ENCODE measurements around the gene GTF3C5.
"Not testable (repeated sequence)": the region's sequence is repeated elsewhere in the genome, so short reads cannot be mapped to it uniquely, and the experiment has no call there.

GTF3C5 gene

DNA sequence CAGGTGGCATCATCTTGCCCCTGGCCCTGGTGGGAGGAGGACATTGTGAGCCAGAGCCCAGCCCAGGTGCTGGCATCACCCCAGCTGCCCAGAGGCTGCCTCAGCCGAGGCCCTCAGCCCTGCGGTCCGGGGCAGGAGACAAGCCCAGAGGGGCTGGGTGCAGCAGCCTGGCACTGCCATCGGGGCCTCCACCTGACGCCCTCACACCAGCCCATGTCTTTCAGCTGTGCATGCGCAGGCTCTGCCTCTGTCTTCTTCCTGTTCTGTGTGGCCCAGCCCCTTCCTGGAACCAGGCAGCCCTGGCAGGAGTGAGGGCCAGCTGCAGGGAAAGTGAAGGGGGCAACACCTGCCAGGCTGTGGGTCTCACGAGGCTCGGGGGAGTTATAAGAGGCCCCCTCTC, 26.2 kb downstream of the GTF3C5 start:
- peak; percentile 32 for DNase-seq

DNA sequence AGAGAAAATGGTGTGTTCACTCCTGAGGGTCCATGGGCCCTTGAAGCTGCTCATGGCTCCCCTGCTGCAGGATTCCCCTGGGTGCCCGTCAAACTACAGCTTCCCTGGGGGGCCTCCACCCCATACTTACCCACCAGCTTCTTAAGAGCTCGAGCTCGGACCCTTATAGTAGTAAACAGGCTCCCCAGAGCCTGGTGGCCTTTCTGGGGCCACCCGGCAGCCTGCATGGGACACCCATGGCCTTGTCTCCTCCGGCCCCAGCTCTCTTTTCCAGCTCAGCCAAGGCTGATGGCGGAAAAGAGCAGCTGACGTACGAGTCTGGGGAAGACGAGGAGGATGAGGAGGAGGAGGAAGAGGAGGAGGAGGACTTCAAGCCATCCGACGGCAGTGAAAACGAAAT, 26.8 kb downstream of the GTF3C5 start:
- DNase-seq: no peak

DNA sequence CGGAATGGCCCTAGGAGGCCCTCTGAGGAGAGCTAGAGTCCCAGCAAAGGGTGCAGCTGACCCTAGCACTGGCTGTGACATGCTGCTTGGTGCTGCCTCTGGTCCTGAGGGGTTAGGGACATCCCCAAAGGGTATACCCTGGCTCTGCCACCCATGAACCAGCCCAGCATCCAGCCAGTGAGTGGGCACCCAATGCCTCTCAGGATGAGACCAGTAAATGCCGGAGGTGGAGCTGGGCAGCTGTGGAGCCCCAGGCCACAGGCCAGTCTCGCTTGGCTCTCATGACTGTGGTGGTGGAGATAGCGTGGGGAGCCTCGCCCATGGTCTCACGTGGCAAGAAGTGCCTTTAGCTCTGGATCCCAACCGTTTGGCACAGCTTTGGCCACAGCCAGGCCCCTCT, 27.3 kb downstream of the GTF3C5 start:
- DNase-seq: no peak

DNA sequence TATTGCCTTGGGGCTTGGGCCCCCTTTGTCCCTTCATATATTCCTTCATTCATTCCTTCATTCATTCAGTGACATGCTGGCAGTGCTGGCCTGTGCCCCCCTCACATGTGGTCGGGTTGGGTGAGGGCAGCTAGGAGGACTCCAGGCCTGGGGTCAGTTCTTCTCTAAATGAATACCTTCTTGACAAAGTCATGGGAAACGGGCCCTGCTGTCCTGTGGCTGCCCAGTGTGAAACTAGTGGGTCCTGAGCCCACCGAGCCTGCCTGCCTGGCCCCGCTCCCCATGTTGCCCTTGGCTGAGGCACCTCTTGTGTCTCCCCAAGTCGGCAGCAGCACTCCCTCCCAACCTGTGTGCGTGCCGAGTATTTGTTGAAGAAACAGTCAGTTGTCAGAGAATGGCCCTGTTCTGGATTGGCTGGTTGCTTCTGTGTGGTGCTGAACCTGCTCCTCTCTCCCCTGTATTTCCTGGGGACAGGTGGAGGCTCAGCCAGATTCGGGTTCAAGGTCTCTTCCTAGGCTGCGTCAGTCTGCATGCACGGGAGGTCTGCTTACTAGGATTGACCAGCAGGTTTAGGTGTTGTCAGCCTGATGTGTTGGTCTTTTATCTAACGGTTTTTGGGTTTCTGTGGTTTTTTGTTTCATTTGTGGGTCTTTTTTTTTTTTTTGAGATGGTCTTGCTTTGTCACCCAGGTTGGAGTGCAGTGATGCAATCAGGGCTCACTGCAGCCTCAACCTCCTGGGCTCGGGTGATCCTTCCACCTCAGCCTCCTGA, 27.9 kb downstream of the GTF3C5 start:
- DNase-seq: peak; percentile 60

DNA sequence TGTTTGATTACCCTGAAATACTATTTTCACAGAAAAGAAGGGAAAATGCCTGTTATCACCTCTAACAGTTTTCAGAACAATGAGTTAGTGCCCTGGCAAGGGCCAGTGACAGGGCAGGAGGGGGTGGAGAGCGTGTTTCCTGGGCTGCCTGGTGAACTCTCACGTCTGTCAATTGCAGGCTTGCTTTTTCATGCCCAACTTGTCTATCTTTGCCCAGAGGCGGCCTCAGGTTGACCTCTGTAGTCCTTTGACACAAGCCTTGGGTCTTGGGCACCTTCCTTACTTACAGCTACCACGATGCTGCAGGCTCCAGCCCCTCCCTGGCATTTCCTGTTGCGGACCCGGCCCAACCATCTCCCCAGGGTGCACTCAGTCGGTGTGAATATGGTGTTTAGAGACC, 28.8 kb downstream of the GTF3C5 start:
- no peak for DNase-seq

DNA sequence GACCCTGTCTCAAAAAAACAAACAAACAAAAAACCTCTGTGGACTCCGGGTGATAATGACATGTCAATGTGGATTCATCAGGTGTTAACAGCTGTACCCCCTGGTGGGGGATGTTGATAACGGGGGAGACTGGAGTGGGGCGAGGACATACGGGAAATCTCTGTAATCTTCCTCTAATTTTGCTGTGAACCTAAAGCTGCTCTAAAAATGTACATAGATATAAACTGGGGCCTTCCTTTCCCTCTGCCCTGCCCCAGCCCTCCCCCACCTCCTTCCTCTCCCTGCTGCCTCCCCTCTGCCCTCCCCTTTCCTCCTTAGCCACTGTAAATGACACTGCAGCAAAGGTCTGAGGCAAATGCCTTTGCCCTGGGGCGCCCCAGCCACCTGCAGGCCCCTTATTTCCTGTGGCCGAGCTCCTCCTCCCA, 29.6 kb downstream of the GTF3C5 start:
- peak; percentile 5 for DNase-seq

DNA sequence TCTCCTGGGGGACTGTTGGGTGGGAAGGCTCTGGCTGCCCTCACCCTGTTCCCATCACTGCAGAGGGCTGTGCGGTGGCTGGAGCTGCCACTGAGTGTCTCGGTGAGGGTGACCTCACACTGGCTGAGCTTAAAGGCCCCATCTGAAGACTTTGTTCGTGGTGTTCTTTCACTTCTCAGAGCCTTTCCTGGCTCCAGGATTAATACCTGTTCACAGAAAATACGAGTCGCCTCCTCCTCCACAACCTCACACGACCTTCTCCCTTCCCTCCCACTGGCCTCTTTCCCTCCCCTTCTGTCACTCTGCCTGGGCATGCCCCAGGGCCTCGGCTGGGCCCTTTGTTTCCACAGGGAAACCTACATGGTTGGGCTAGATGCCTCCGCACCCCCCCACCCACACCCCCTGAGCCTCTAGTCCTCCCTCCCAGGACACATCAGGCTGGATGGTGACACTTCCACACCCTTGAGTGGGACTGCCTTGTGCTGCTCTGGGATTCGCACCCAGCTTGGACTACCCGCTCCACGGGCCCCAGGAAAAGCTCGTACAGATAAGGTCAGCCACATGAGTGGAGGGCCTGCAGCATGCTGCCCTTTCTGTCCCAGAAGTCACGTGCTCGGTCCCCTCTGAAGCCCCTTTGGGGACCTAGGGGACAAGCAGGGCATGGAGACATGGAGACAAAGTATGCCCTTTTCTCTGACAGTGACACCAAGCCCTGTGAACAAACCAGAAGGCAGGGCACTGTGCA, 30.4 kb downstream of the GTF3C5 start:
- not testable (repeated sequence) for DNase-seq

DNA sequence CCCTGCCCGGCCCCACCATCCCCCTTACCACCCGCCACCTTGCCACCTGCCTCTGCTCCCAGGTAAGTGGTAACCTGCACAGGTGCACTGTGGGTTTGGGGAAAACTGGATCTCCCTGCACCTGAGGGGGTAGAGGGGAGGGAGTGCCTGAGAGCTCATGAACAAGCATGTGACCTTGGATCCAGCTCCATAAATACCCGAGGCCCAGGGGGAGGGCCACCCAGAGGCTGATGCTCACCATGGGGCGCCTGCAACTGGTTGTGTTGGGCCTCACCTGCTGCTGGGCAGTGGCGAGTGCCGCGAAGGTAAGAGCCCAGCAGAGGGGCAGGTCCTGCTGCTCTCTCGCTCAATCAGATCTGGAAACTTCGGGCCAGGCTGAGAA, 31.0 kb downstream of the GTF3C5 start, which contains the start of gene CEL:
Gene CEL, plus strand, starts transcription at position 218 of the 382 bp plus-strand sequence. Its CDS starts 22 bp downstream, at position 240.
- DNase-seq: not testable (repeated sequence)

DNA sequence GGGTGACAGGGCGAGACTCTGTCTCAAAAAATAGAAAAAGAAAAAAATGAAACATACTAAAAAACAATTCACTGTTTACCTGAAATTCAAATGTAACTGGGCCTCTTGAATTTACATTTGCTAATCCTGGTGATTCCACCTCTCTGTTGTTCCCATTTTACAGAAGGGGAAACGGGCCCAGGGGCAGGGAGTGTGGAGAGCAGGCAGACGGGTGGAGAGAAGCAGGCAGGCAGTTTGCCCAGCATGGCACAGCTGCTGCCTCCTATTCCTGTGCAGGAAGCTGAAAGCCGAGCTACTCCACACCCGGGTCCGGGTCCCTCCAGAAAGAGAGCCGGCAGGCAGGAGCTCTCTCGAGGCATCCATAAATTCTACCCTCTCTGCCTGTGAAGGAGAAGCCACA, 31.8 kb downstream of the GTF3C5 start:
- DNase-seq: not testable (repeated sequence)

DNA sequence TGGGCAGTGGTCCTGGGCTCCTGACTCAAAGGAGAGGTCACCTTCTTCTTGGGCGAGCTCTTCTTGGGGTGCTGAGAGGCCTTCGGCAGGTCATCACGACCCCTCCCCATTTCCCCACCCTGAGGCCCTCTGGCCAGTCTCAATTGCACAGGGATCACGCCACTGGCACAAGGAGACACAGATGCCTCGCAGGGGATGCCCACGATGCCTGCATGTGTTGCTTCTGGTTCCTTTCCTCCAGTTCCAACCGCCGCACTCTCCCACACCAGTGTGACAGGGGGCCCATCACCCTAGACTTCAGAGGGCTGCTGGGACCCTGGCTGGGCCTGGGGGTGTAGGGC, 32.3 kb downstream of the GTF3C5 start:
- DNase-seq: no peak

DNA sequence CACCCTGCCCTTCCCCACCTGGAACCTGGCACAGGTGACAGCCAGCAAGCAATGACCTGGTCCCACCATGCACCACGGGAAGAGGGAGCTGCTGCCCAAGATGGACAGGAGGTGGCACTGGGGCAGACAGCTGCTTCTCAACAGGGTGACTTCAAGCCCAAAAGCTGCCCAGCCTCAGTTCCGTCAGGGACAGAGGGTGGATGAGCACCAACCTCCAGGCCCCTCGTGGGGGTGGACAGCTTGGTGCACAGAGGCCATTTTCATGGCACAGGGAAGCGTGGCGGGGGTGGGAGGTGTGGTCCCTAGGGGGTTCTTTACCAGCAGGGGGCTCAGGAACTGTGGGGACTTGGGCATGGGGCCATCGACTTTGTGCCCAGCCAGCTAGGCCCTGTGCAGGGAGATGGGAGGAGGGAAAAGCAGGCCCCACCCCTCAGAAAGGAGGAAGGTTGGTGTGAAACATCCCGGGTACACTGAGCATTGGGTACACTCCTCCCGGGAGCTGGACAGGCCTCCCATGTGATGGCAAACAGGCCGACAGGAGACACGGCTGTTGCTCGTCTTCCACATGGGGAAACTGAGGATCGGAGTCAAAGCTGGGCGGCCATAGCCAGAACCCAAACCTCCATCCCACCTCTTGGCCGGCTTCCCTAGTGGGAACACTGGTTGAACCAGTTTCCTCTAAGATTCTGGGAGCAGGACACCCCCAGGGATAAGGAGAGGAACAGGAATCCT, 32.9 kb downstream of the GTF3C5 start:
- DNase-seq: no peak

DNA sequence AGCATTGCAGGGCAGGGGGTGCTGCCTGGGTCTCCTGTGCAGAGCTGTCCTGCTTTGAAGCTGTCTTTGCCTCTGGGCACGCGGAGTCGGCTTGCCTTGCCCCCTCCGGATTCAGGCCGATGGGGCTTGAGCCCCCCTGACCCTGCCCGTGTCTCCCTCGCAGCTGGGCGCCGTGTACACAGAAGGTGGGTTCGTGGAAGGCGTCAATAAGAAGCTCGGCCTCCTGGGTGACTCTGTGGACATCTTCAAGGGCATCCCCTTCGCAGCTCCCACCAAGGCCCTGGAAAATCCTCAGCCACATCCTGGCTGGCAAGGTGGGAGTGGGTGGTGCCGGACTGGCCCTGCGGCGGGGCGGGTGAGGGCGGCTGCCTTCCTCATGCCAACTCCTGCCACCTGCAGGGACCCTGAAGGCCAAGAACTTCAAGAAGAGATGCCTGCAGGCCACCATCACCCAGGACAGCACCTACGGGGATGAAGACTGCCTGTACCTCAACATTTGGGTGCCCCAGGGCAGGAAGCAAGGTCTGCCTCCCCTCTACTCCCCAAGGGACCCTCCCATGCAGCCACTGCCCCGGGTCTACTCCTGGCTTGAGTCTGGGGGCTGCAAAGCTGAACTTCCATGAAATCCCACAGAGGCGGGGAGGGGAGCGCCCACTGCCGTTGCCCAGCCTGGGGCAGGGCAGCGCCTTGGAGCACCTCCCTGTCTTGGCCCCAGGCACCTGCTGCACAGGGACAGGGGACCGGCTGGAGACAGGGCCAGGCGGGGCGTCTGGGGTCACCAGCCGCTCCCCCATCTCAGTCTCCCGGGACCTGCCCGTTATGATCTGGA, 33.7 kb downstream of the GTF3C5 start:
- DNase-seq: no peak

DNA sequence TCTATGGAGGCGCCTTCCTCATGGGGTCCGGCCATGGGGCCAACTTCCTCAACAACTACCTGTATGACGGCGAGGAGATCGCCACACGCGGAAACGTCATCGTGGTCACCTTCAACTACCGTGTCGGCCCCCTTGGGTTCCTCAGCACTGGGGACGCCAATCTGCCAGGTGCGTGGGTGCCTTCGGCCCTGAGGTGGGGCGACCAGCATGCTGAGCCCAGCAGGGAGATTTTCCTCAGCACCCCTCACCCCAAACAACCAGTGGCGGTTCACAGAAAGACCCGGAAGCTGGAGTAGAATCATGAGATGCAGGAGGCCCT, 34.2 kb downstream of the GTF3C5 start:
- no peak for DNase-seq

DNA sequence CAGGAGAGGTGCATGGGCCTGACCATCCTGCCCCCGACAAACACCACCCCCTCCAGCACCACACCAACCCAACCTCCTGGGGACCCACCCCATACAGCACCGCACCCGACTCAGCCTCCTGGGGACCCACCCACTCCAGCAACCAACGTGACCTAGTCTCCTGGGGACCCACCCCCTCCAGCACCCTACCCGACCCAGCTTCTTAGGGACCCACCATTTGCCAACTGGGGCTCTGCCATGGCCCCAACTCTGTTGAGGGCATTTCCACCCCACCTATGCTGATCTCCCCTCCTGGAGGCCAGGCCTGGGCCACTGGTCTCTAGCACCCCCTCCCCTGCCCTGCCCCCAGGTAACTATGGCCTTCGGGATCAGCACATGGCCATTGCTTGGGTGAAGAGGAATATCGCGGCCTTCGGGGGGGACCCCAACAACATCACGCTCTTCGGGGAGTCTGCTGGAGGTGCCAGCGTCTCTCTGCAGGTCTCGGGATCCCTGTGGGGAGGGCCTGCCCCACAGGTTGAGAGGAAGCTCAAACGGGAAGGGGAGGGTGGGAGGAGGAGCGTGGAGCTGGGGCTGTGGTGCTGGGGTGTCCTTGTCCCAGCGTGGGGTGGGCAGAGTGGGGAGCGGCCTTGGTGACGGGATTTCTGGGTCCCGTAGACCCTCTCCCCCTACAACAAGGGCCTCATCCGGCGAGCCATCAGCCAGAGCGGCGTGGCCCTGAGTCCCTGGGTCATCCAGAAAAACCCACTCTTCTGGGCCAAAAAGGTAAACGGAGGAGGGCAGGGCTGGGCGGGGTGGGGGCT, 35.6 kb downstream of the GTF3C5 start:
- no peak for DNase-seq

DNA sequence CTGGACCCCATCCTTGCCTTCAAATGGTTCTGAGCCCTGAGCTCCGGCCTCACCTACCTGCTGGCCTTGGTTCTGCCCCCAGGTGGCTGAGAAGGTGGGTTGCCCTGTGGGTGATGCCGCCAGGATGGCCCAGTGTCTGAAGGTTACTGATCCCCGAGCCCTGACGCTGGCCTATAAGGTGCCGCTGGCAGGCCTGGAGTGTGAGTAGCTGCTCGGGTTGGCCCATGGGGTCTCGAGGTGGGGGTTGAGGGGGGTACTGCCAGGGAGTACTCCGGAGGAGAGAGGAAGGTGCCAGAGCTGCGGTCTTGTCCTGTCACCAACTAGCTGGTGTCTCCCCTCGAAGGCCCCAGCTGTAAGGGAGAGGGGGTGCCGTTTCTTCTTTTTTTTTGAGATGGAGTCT, 36.2 kb downstream of the GTF3C5 start:
- DNase-seq: no peak

DNA sequence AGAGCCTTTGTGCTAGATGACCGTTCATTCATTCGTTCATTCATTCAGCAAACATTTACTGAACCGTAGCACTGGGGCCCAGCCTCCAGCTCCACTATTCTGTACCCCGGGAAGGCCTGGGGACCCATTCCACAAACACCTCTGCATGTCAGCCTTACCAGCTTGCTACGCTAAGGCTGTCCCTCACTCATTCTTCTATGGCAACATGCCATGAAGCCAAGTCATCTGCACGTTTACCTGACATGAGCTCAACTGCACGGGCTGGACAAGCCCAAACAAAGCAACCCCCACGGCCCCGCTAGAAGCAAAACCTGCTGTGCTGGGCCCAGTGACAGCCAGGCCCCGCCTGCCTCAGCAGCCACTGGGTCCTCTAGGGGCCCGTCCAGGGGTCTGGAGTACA, 37.0 kb downstream of the GTF3C5 start:
- no peak for DNase-seq

DNA sequence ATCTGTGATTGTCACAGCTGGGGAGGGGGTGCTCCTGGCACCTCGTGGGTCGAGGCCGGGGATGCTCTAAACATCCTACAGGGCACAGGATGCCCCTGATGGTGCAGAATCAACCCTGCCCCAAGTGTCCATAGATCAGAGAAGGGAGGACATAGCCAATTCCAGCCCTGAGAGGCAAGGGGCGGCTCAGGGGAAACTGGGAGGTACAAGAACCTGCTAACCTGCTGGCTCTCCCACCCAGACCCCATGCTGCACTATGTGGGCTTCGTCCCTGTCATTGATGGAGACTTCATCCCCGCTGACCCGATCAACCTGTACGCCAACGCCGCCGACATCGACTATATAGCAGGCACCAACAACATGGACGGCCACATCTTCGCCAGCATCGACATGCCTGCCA, 37.6 kb downstream of the GTF3C5 start:
- DNase-seq: not testable (repeated sequence)

DNA sequence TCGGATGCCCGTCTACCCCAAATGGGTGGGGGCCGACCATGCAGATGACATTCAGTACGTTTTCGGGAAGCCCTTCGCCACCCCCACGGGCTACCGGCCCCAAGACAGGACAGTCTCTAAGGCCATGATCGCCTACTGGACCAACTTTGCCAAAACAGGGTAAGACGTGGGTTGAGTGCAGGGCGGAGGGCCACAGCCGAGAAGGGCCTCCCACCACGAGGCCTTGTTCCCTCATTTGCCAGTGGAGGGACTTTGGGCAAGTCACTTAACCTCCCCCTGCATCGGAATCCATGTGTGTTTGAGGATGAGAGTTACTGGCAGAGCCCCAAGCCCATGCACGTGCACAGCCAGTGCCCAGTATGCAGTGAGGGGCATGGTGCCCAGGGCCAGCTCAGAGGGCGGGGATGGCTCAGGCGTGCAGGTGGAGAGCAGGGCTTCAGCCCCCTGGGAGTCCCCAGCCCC, 39.7 kb downstream of the GTF3C5 start:
- DNase-seq: not testable (repeated sequence)

DNA sequence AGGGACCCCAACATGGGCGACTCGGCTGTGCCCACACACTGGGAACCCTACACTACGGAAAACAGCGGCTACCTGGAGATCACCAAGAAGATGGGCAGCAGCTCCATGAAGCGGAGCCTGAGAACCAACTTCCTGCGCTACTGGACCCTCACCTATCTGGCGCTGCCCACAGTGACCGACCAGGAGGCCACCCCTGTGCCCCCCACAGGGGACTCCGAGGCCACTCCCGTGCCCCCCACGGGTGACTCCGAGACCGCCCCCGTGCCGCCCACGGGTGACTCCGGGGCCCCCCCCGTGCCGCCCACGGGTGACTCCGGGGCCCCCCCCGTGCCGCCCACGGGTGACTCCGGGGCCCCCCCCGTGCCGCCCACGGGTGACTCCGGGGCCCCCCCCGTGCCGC, 40.2 kb downstream of the GTF3C5 start:
- DNase-seq: not testable (repeated sequence)

DNA sequence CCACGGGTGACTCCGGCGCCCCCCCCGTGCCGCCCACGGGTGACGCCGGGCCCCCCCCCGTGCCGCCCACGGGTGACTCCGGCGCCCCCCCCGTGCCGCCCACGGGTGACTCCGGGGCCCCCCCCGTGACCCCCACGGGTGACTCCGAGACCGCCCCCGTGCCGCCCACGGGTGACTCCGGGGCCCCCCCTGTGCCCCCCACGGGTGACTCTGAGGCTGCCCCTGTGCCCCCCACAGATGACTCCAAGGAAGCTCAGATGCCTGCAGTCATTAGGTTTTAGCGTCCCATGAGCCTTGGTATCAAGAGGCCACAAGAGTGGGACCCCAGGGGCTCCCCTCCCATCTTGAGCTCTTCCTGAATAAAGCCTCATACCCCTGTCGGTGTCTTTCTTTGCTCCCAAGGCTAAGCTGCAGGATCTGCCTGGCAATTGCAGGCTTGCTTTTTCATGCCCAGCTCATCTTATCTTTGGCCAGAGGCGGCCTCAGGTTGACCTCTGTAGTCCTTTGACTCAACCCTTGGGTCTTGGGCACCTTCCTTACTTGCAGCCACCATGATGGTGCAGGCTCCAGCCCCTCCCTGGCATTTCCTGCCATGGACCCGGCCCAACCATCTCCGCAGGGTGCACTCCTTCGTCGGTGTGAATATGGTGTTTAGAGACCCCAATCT, 40.8 kb downstream of the GTF3C5 start:
- no peak for DNase-seq

DNA sequence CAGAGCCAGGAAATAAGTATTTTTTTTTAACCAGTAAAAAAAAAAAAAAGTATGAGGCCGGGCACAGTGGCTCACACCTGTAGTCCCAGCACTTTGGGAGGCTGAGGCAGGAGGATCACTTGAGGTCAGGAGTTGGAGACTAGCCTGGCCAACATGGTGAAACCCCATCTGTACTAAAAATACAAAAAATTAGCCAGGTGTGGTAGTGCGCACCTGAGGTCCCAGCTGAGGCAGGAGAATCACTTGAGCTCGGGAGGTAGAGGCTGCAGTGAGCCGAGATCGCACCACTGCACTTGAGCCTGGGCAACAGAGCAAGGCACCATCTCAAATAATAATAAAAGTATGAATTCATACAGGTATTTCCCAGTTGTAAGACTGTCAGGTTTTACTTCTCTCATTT, 41.4 kb downstream of the GTF3C5 start:
- DNase-seq: not testable (repeated sequence)

Measured in activated CD4-positive, alpha-beta T cell treated with anti-CD3 and anti-CD28 coated beads, Interleukin-2, amount 50 U/mL, for 16 hours (primary cell).